Activated CD8-positive, alpha-beta T cell treated with anti-CD3 and anti-CD28 coated beads for 36 hours (primary cell): ENCODE data around the gene PES1. TPM values are rescaled to one million over a fixed set of nuclear protein-coding genes. Genes with fewer than 3 reads are reported as not detected.
A peak's percentile ranks its signal among the peaks of the same experiment; 100 is the strongest.

Experiments used
- ATAC-seq: fragments of 200-7000 bp; cut with Tn5 transposase; one replicate; pipeline ENCODE4 v1.10.0; 2021; ENCODE audit warnings: mild to moderate bottlenecking, moderate library complexity
- CTCF ChIA-PET: fragments of 350-600 bp; sonication (Branson Sonifier 250); formaldehyde crosslinking; loops from one replicate; lab custom pipeline; 2021; ENCODE audit warnings: antibody characterized with exemption; lab: Charles Lee
- POLR2A ChIA-PET: fragments of 350-600 bp; sonication (Branson Sonifier 250); formaldehyde crosslinking; loops from one replicate; lab custom pipeline; 2021; ENCODE audit warnings: antibody characterized with exemption; lab: Charles Lee
- DNase-seq: peaks from one replicate; pipeline ENCODE4 v3.0.0-alpha.2; 2020
- H3K27ac Mint-ChIP-seq: one replicate; pipeline ENCODE4 v1.8.0; 2021; ENCODE audit warnings: mild to moderate bottlenecking, mixed read lengths
- H3K27me3 Mint-ChIP-seq: one replicate; pipeline ENCODE4 v1.8.0; 2021; ENCODE audit warnings: mixed read lengths
- H3K36me3 Mint-ChIP-seq: one replicate; pipeline ENCODE4 v1.8.0; 2021; ENCODE audit warnings: low read depth, mixed read lengths
- H3K4me1 Mint-ChIP-seq: one replicate; pipeline ENCODE4 v1.8.0; 2021; ENCODE audit warnings: low read depth, mixed read lengths
- H3K4me3 Mint-ChIP-seq: one replicate; pipeline ENCODE4 v1.8.0; 2021; ENCODE audit warnings: mild to moderate bottlenecking, moderate library complexity, mixed read lengths
- H3K9me3 Mint-ChIP-seq: one replicate; pipeline ENCODE4 v1.8.0; 2021; ENCODE audit warnings: mixed read lengths
- intact Hi-C: fragments of 100-400 bp; cut with micrococcal nuclease; formaldehyde crosslinking; loops from one replicate; pipeline ENCODE4 v1.10.0; 2022
- total RNA-seq, 2 experiments: library from RNA; stranded (reverse); gene quantifications; one replicate each; pipeline ENCODE4 v1.2.3, GENCODE V29; 2021
- TF ChIP-seq, protein P1 (sequence below): fragments of 200-600 bp; IDR thresholded peaks from one replicate; pipeline ENCODE4 v1.8.0; 2022; ENCODE audit warnings: antibody characterized with exemption, mild to moderate bottlenecking

PES1 gene
- total RNA-seq, 2 experiments from 2014 or later: 123 to 131 TPM

DNA sequence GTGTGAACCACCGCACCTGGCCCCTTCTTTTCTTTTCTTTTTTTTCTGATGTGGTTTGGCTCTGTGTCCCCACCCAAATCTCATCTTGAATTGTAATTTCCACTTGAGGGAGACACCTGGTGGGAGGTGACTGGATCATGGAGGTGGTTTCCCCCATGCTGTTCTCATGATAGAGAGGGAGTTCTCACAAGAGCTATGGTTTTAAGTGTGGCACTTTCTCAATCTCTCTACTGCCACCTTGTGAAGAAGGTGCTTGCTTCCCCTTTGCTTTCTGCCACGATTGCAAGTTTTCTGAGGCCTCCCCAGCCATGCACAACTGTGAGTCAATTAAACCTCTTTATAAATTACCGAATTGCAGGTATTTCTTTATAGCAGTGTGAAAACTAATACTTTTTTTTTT lies 10.3 kb upstream of the PES1 start:
- DNase-seq (peak; percentile 12), ATAC-seq (no peak)
- Mint-ChIP-seq H3K27me3 (no peaks in the 10 kb centered on the region), H3K4me1 (peaks cover 14% of the 10 kb centered on the region), H3K4me3 (no peak overlapping the region), H3K27ac (no peak overlapping the region), H3K9me3 (no peaks in the 10 kb centered on the region), H3K36me3 (no peaks in the 10 kb centered on the region)
- POLR2A ChIA-PET: interaction anchor here (0.9 kb wide), 1 partner anchor 13 kb away, joined by 3 read pairs; no protein-coding TSS in a partner anchor
- intact Hi-C loops: no loop called here
- TF ChIP-seq, protein P1, sequence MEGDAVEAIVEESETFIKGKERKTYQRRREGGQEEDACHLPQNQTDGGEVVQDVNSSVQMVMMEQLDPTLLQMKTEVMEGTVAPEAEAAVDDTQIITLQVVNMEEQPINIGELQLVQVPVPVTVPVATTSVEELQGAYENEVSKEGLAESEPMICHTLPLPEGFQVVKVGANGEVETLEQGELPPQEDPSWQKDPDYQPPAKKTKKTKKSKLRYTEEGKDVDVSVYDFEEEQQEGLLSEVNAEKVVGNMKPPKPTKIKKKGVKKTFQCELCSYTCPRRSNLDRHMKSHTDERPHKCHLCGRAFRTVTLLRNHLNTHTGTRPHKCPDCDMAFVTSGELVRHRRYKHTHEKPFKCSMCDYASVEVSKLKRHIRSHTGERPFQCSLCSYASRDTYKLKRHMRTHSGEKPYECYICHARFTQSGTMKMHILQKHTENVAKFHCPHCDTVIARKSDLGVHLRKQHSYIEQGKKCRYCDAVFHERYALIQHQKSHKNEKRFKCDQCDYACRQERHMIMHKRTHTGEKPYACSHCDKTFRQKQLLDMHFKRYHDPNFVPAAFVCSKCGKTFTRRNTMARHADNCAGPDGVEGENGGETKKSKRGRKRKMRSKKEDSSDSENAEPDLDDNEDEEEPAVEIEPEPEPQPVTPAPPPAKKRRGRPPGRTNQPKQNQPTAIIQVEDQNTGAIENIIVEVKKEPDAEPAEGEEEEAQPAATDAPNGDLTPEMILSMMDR: peak; percentile 27
- CTCF ChIA-PET: interaction anchor here (0.6 to 2.0 kb wide), 2 partner anchors 11 to 33 kb away, joined by 3 to 7 read pairs; partner anchors contain the start of genes PES1 and SLC35E4

DNA sequence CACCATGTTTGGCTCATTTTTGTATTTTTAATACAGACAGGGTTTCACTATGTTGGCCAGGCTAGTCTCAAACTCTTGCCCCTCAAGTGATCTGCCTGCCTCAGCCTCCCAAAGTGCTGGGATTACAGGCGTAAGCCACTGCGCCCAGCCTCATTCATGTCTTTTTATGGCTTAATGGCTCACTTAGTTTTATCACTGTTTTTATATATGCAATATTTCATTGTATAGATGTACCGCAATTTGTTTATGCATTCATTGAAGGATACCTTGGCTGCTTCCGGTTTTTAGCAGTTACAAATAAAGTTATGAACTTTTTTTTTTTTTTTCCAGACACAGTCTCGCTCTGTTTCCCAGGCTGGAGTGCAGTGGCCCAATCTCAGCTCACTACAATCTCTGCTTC lies 9.8 kb upstream of the PES1 start:
- DNase-seq (no peak), ATAC-seq (no peak)
- Mint-ChIP-seq H3K9me3 (no peaks in the 10 kb centered on the region), H3K36me3 (no peaks in the 10 kb centered on the region), H3K4me3 (no peak overlapping the region), H3K27ac (no peak overlapping the region), H3K27me3 (no peaks in the 10 kb centered on the region), H3K4me1 (peaks cover 9% of the 10 kb centered on the region)
- ChIA-PET POLR2A (interaction anchor here (0.9 kb wide), 1 partner anchor 13 kb away, joined by 3 read pairs; no protein-coding TSS in a partner anchor), CTCF (interaction anchor here (0.6 to 2.0 kb wide), 2 partner anchors 10 to 34 kb away, joined by 3 to 7 read pairs; partner anchors contain the start of genes PES1 and SLC35E4)
- intact Hi-C loops: no loop called here
- TF ChIP-seq, protein P1: no peak

DNA sequence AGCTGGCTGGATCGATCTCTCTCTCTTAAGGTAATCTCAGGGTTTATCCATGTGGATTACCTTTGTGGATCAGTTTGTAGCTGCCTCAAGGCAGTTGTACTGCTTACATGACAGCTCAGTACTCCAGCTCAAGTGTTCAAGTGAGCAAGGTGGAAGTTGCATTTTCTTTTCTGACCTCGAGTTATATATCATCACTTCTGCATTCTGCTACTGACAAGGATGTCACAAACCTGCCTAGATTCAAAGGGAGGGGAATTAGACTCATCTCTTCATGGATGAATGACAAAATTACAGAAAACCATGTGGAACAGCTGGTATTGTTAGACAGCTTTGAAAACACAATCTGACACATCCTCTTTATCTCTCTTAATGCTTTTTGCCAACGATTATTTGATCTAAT lies 9.2 kb upstream of the PES1 start:
- POLR2A ChIA-PET: no interaction called here
- peaks cover 5% of the 10 kb centered on the region for H3K4me1 Mint-ChIP-seq
- CTCF ChIA-PET: interaction anchor here (0.7 to 2.0 kb wide), 4 partner anchors 33 to 156 kb away, joined by 3 to 7 read pairs (median 4); partner anchors contain the start of gene SLC35E4
- DNase-seq (no peak), ATAC-seq (no peak)
- no peaks in the 10 kb centered on the region for H3K36me3 Mint-ChIP-seq
- no peak overlapping the region for H3K27ac Mint-ChIP-seq
- TF ChIP-seq, protein P1: no peak
- no peak overlapping the region for H3K4me3 Mint-ChIP-seq
- intact Hi-C loops: no loop called here
- H3K9me3 Mint-ChIP-seq: no peaks in the 10 kb centered on the region
- no peaks in the 10 kb centered on the region for H3K27me3 Mint-ChIP-seq

DNA sequence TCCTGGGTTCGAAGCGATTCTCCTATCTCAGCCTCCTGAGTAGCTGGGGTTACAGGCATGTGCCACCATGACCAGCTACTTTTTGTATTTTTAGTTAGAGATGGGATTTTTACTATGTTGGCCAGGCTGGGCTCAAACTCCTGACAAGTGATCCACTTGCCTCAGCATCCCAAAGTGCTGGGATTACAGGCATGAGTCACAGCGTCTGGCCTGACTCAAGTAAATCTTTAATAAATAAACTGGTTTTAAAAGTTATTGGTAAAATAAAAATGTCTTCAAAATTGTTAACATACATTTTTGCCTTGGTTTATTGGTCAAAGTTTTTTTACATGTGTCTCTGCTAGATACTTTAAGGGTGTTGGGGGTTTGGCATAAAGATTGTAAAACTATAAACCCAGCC lies 7.3 kb upstream of the PES1 start:
- H3K27ac Mint-ChIP-seq: no peak overlapping the region

DNA sequence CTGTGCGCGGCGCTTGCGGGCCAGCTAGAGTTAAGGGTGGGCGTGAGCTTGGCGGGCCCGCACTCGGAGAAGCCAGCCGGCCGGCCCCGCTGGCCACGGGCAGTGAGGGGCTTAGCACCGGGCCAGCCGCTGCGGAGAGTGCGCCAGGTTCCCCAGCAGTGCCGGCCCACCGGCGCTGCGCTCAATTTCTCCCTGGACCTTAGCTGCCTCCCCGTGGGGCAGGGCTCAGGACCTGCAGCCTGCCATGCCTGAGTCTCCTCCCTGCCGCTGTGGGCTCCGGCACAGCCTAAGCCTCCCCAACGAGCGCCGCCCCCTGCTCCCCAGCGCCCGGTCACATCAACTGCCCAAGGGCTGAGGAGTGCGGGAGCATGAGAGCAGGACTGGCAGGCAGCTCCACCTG lies 5.2 kb upstream of the PES1 start:
- Mint-ChIP-seq H3K9me3 (no peaks in the 10 kb centered on the region), H3K27me3 (peaks cover 2% of the 10 kb centered on the region), H3K4me1 (no peaks in the 10 kb centered on the region), H3K4me3 (no peak overlapping the region), H3K36me3 (no peaks in the 10 kb centered on the region), H3K27ac (no peak overlapping the region)
- CTCF ChIA-PET: interaction anchor here (0.7 to 2.4 kb wide), 2 partner anchors 9 to 10 kb away, joined by 3 to 8 read pairs; partner anchors contain the start of gene TCN2
- no peak for DNase-seq
- ATAC-seq: no peak
- TF ChIP-seq, protein P1: no peak
- POLR2A ChIA-PET: no interaction called here
- intact Hi-C loops: no loop called here

More for the DNA sequence above, 7.3 kb upstream of the PES1 start:
- POLR2A ChIA-PET: no interaction called here
- TF ChIP-seq, protein P1: no peak
- Mint-ChIP-seq H3K27me3 (peaks cover 2% of the 10 kb centered on the region), H3K9me3 (no peaks in the 10 kb centered on the region), H3K4me3 (no peak overlapping the region), H3K36me3 (no peaks in the 10 kb centered on the region), H3K4me1 (no peaks in the 10 kb centered on the region)
- DNase-seq (no peak), ATAC-seq (no peak)
- CTCF ChIA-PET: interaction anchor here (0.8 to 1.0 kb wide), 3 partner anchors 11 to 322 kb away, joined by 3 to 4 read pairs (median 3); no protein-coding TSS in a partner anchor
- intact Hi-C loops: no loop called here
